Panc1 (cell line): ENCODE measurements around the gene CHCHD6. TPM values are rescaled to one million over a fixed set of nuclear protein-coding genes. Genes with fewer than 3 reads are reported as not detected.

ENCODE experiments used
- ATAC-seq: fragments of 200-7000 bp; cut with Tn5 transposase; 2 replicates; pipeline ENCODE4 v1.9.1; 2020; ENCODE audit warnings: mild to moderate bottlenecking, moderate library complexity
- BruUV-seq: library from RNA; stranded (reverse); fragments of 400-500 nt; replicated peaks from 2 replicates; lab custom pipeline; 2021; lab: Mats Ljungman, UMichigan
- CTCF ChIA-PET: fragments of 300-600 bp; sonication (Branson Sonifier 250); formaldehyde crosslinking; loops from one replicate; lab custom pipeline; 2022; ENCODE audit warnings: antibody characterized with exemption; lab: Charles Lee
- POLR2A ChIA-PET: fragments of 300-600 bp; sonication (Branson Sonifier 250); formaldehyde crosslinking; loops from one replicate; lab custom pipeline; 2022; ENCODE audit warnings: antibody characterized with exemption; lab: Charles Lee
- DNase-seq: peaks from one replicate; pipeline ENCODE4 v3.0.0-alpha.2; 2010; ENCODE audit warnings: low read depth, low spot score
- H3K27ac ChIP-seq: 2 replicates; pipeline ENCODE4 v1.5.1; 2011; ENCODE audit warnings: mild to moderate bottlenecking, low read length, inconsistent platforms
- H3K27me3 ChIP-seq: fragments of 200-500 bp; sonication (Bioruptor generic); 2 replicates; pipeline ENCODE4 v1.6.0; 2014; ENCODE audit warnings: low read length, inconsistent platforms; ENCODE audit not compliant: control insufficient read depth, insufficient read depth
- H3K36me3 ChIP-seq: fragments of 200-500 bp; sonication (Bioruptor generic); 2 replicates; pipeline ENCODE4 v1.5.1; 2014; ENCODE audit warnings: inconsistent platforms, mild to moderate bottlenecking, low read length, moderate library complexity; ENCODE audit not compliant: control insufficient read depth, insufficient read depth
- H3K4me1 ChIP-seq: 2 replicates; pipeline ENCODE4 v1.5.1; 2011; ENCODE audit warnings: inconsistent platforms, mild to moderate bottlenecking, low read length, moderate library complexity; ENCODE audit not compliant: control insufficient read depth, insufficient read depth
- H3K4me3 ChIP-seq, 2 experiments: 2 replicates each; pipeline ENCODE4 v1.5.1; 2011 to 2012; ENCODE audit warnings: low read depth in 2 of 2, low read length in 2 of 2, mild to moderate bottlenecking in 2 of 2, inconsistent platforms in 1 of 2, moderate library complexity in 1 of 2
- H3K9me3 ChIP-seq: fragments of 200-500 bp; sonication (Bioruptor generic); 2 replicates; pipeline ENCODE4 v1.5.1; 2014; ENCODE audit warnings: low read depth, mild to moderate bottlenecking, inconsistent platforms, low read length, moderate library complexity; ENCODE audit not compliant: control insufficient read depth, insufficient read depth
- CTCF ChIP-seq: fragments of 450-650 bp; IDR thresholded peaks from 2 replicates; pipeline ENCODE4 v1.5.1; 2017; ENCODE audit warnings: mild to moderate bottlenecking
- POLR2AphosphoS5 ChIP-seq: IDR thresholded peaks from 2 replicates; pipeline ENCODE4 v1.6.1; 2012; ENCODE audit warnings: mild to moderate bottlenecking, low read depth, low read length, moderate library complexity
- REST ChIP-seq, 2 experiments: IDR thresholded peaks; 2 replicates each; pipeline ENCODE4 v1.6.1; 2011 to 2012; ENCODE audit warnings: low read depth in 2 of 2, control low read depth in 1 of 2, low read length in 1 of 2, mild to moderate bottlenecking in 1 of 2, moderate library complexity in 1 of 2; ENCODE audit not compliant: insufficient read depth in 1 of 2
- SIN3A ChIP-seq: IDR thresholded peaks from 2 replicates; pipeline ENCODE4 v1.6.1; 2012; ENCODE audit warnings: low read depth, mild to moderate bottlenecking, low read length, moderate library complexity, borderline replicate concordance; ENCODE audit not compliant: insufficient read depth
- TCF7L2 ChIP-seq: IDR thresholded peaks from 2 replicates; pipeline ENCODE4 v1.6.1; 2011; ENCODE audit warnings: mild to moderate bottlenecking, low read depth, low read length, inconsistent platforms
- in situ Hi-C: cut with HindIII; loops from 2 replicates; pipeline ENCODE4 v1.10.0; 2016; ENCODE audit warnings: low sequenced_read_pairs, low pct_unique_long_range_greater_than_20kb
- intact Hi-C: fragments of 100-400 bp; cut with micrococcal nuclease; formaldehyde crosslinking; loops from one replicate; pipeline ENCODE4 v1.10.0; 2022; ENCODE audit not compliant: unreplicated experiment
- total RNA-seq: library from RNA; stranded (reverse); gene quantifications from one replicate; pipeline ENCODE4 v1.2.1, GENCODE V29; 2021; ENCODE audit not compliant: unreplicated experiment

The CHCHD6 gene
- total RNA-seq, 1 experiment from 2014 or later = 31.5 TPM

GRCh38 chr3:126672340-126672739 lies 31.7 kb upstream of the CHCHD6 start:
- DNase-seq = no peak
- peaks cover 7% of the 10 kb centered on the region; the same call in 1 of the 2 replicates for H3K9me3 ChIP-seq
- ChIA-PET CTCF (no interaction called here), POLR2A (no interaction called here)
- TF ChIP-seq SIN3A (no peak), CTCF (no peak)
- no peak for ATAC-seq
- intact Hi-C loops = loop anchor here (10.0 kb wide), 1 partner anchor 782 kb away; no protein-coding TSS in a partner anchor
- H3K27me3 ChIP-seq = peaks cover 5% of the 10 kb centered on the region; the same call in 1 of the 2 replicates
- H3K4me1 ChIP-seq = no peaks in the 10 kb centered on the region
- no TSS peak for BruUV-seq
- H3K36me3 ChIP-seq = no peaks in the 10 kb centered on the region
- in situ Hi-C loops = no loop called here
- no peak overlapping the region for H3K4me3 ChIP-seq
- no peak overlapping the region for H3K27ac ChIP-seq

- Histone ChIP-seq H3K27me3 (peaks cover 5% of the 10 kb centered on the region; the same call in 1 of the 2 replicates), H3K4me1 (no peaks in the 10 kb centered on the region), H3K9me3 (peaks cover 7% of the 10 kb centered on the region; the same call in 1 of the 2 replicates), H3K27ac (no peak overlapping the region), H3K4me3 (no peak overlapping the region), H3K36me3 (no peaks in the 10 kb centered on the region)
- no peak for TF ChIP-seq REST (IDR thresholded peaks at IDR 0.05; ENCODE audit: insufficient read depth in 1 of 2, low read depth in 2 of 2, low read length in 1 of 2)
- no peak for TF ChIP-seq CTCF
- no peak for TF ChIP-seq POLR2AphosphoS5
- no peak for TF ChIP-seq TCF7L2
- no peak for TF ChIP-seq SIN3A
- DNase-seq = no peak
- CTCF ChIA-PET = no interaction called here
- in situ Hi-C loops = no loop called here
- ATAC-seq = no peak
- POLR2A ChIA-PET = no interaction called here
- intact Hi-C loops = loop anchor here (10.0 kb wide), 1 partner anchor 782 kb away; no protein-coding TSS in a partner anchor
- BruUV-seq = no TSS peak
These were observed 31.3 kb upstream of the CHCHD6 start for GRCh38 chr3:126672741-126673140.
